Inflammatory macrophage (primary cell): ENCODE data around the gene NUDT14.
A peak's percentile ranks its signal among the peaks of the same experiment; 100 is the strongest.

Experiments used
- DNase-seq, 2 donors: peaks; one replicate each; pipeline ENCODE4 v3.0.0-alpha.2; 2020 to 2022

NUDT14 gene

GRCh38 chr14:105196265-105196960 is 15.3 kb upstream of the NUDT14 start:
- no peak for DNase-seq

DNA sequence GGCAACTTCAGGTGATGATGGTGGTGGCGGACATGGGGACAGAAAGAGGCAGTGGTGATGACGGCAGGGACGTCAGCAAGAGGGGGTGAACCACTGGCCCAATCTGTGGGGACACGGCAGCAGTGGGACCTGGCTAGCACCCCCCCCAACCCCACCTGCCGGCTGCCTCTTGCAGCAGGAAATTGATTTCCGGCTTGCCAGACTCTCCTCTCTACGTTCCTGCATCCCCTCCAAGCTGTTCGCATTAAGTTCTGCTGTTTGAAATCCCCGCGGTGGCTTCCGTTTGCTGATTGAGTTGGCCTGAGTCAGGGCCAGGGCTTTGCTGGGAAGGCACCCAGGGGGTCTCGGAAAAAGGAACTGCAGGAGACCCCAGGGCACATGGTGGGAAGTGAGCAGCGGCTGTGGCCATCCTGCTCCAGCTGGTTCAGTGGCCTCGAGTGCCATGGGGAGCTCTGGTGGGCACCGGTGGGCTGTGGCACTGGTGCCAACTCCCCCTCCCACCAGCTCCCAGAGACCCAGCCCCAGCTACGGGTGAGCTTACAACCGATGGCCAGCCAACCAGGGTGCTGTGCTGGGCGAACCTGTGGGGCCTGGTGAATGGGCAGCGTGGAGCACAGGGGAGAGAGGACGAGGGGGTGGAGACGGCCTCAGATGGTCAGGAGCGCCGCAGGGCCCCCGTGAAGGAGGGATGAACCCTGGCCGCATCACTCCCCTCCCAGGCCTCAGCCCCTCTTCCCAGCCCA is 14.6 kb upstream of the NUDT14 start:
- DNase-seq: no peak

DNA sequence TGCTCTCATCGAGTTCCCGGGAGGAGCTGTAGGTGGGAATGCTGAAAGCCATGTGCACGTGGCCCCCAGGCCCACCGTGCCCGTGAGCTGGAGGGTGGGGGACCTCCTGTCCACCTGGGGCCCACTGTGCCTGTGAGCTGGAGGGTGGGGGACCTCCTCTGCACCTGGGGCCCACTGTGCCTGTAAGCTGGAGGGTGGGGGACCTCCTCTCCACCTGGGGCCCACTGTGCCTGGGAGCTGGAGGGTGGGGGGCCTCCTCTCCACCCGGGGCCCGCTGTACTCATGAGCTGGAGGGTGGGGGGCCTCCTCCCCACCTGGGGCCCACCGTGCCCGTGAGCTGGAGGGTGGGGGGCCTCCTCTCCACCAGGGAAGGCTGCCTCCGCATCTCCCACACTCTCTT is 13.9 kb upstream of the NUDT14 start:
- DNase-seq: no peak

- DNase-seq: no peak
These were observed 13.0 kb upstream of the NUDT14 start for GRCh38 chr14:105193916-105194782.

- DNase-seq: peak in 1 of 2 donors; percentile 51
These were observed 12.0 kb upstream of the NUDT14 start for GRCh38 chr14:105192866-105193731.

DNA sequence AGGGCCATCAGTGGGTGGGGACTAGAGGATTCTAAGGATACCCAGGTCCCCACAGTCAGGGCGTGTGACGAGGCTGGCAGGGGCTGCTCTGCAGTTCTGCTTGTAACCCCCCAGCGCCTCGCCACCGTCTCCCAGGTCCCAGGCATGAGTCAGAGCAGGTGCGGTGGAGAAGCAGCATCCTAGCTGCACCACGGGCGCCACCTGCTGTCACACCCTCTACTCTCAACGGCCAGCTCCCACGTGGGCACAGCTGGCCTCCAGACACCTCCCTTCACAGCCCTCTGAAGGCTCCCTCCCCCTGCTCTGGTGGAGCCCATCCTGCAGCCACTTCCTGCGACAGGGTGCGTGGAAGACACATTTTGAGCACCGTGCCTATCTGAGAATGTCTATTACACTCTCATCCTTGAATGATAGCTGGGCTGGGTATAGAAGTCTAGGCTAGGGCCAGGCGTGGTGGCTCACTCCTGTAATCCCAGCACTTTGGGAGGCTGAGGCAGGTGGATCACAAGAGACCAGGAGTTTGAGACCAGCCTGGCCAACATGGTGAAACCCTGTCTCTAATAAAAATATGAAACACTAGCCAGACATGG is 6.9 kb upstream of the NUDT14 start:
- DNase-seq: no peak

GRCh38 chr14:105187116-105187515 is 6.0 kb upstream of the NUDT14 start:
- no peak for DNase-seq

GRCh38 chr14:105185973-105186372 is 4.9 kb upstream of the NUDT14 start:
- DNase-seq: no peak

DNA sequence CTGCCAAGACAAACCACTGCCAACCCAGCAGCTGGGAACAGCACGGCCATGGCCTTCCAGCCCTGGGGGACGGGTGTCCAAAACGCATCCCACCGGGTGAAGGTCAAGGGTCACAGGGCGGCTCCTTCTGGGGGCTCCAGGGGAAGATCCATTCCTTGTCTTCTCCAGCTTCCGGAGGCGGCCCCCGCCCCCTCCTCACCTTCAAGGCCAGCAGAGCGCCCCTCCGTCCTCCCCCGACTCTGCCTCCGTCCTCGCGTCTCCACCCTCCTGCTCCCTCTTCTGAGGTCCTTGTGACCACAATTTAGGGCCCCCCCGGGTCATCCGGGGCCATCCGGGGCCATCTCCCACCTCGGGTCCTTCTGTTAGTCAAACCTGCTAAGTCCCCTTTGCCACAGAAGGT is 3.9 kb upstream of the NUDT14 start:
- no peak for DNase-seq

DNA sequence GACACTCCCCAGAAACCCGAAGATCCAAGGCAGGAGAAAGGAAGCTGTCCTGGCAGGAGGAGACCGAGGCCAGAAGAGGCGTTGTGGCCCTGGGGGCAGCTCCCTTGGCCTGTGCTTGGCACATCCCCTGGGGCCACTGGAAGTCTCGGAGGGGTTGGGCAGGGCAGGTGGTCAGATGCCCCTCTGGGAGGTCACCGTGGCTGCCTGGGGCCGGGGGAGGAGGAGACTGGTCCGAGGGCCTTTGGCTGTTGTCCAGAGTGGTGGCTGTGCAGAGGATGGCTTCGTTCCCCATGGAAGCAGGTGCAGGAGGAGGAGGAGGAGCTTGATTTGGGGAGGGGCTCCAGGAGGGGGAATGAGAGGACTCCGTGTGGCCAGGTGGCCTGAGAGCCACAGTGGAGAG is 3.3 kb upstream of the NUDT14 start:
- DNase-seq: no peak

DNA sequence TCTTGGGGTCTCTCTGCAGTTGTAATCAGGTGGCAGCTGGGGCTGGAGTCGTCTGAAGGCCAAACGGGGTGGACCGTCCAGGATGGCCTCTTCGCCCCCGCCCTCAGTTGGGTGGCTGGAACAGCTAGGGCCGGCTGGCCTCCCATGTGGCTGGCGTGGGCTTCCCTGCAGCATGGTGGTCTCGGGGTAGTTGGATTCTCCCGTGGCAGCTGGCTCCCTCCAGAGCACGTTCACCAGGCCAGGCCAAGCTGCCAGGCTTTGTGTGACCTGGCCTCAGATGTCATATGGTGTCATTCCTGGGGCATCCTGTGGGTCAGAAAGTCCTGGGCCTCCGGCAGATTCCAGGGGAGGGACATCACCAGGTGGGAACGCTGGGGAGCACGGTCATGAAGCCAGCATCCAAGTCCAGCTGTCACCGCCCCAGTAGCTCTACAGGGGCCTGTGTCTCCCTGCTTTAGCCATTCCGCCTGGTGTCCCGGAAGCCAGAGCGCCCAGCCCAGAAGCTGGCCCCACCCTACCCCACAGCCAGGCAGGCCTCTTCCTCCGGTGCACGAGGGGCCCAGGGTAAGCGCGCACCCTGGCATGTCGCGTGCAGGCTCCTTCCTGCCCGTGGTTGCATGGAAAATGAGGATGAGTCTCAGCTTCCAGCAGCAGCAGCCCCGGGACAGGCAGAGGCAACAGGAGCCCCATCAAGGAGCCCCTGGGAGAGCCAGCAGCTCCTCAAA is 1.3 kb upstream of the NUDT14 start:
- DNase-seq: no peak

GRCh38 chr14:105181549-105182295 is 610 bp upstream of the NUDT14 start:
- no peak for DNase-seq

DNA sequence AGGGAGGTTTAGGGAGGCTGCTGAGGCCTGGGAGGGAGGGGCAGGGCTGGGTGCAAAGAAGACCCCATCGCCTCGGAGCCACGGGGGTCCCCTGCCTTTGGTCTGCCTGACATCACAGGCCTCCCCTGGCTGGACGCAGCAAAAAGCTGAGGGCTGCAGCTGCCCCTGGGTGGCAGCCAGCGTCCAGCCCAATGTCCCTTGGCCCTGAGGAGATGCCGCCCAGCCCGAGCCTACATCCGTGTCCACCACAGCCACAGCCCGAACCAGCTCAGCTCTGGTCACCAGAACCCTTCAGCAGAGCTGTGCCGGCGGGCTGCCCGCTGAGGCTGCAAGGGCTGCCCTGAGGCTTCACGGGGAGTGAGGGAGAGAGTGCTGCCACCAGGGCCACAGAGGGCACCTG is 1.9 kb downstream of the NUDT14 start:
- DNase-seq: no peak

- DNase-seq: no peak
These were observed 2.3 kb downstream of the NUDT14 start for GRCh38 chr14:105178868-105179140.

DNA sequence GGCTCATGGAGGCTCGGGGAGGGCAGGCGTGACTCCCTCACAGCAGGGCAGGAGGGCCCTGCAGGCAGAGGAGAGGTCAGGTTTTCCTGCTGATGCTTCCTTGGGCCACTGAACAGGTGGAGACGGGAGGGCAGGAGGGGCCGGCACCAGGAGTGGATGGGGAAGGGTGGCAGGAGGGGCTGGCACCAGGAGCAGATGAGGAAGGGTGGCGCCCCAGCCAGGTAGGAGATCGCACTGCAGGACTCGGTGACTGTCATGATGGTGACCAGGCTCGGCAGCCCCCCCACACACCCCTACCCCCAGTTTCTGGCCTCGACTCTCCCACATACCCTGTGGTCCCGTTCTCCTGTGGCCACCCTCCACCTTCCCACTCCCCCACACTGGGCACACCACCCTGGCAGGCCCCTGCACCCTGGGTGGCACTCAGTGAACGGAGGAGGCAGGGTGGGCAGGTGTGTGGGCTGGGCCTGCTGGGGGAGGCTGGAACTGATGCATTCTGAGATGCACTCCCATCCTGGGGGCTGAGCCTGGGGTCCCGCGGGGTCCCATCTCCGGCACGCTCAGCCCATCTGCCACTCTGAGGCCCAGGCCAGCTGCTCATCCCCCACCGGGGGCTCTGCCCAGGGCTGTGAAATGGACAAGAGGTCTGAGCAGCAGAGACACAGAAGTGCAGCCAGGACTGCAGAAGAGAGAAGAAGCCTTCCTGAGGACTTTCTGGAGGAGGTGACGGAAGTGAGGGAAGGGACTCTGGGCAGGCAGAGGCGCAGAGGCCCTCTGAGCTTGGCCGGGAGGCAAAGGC is 2.8 kb downstream of the NUDT14 start:
- DNase-seq: no peak

DNA sequence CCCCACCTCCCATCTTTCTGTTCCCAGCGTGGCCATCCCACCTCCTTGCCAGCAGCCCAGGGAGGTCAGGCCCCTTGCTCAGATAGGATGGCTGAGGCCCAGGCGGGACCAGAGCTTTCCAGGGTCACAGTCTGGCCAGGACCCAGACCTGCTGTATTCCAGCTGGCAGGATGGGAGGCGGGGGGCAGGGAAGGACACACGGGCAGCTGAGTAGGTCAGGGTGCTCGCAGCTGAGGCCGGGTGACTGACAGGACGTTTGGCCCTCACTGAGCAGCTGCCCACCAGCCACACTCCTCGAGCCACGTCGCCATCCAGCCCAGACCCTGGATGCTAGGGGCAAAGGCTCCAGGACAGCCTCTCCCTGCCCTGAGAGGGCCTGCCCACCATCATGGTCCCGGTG is 4.0 kb downstream of the NUDT14 start:
- no peak for DNase-seq

GRCh38 chr14:105176513-105176912 is 4.6 kb downstream of the NUDT14 start:
- DNase-seq: no peak

DNA sequence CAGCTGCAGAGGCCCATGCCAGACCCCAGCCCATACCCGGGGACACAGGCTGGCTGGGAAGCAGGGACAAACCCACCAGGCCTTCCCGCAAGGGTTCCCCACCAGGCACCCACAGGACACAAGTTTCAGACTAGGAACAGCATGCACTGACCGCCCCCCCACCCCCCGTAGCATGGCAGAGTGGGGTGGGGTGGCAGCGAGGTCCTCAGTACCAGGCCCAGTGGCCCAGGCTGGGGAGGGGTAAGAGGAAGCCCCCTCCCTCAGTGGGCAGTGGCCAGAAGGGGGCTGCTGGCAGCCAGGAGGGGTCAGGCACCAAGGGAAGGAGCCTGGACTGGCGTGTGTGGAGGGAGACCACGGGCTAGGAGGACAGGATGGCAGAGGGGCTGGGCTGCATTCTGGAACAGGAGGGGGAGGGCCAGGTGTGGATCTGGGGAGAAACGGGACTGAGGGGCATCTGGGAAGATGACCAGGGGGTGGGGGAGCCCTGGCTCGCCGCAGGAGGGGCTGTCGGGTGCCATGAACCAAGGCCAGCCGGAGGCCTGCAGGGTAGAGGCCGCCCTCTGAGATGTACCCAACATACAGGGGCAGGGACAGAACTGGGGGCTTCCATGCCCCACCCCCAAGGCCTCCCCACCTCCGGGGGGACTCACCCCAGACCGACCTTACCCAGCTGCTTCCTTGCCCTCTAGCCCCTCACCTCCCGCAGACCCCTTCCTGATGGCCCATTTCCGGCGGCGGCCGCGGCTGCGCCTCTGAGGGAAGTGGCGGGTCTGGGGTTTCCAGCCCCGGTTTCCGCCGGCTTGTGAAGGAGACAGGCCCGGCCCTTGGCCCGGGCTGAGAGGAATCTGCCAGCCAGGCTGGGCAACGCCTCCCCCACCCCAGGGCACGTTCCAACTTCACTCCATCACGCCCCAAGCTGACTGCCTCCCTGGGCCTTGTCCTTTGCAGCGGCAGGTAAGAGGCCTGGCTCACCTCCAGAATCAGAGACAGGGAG is 6.9 kb downstream of the NUDT14 start:
- DNase-seq: no peak

- DNase-seq: no peak
These were observed 8.0 kb downstream of the NUDT14 start for GRCh38 chr14:105173145-105173544.
